ENCODE results near the gene CIBAR2. TPM values are rescaled to one million over a fixed set of nuclear protein-coding genes. Genes with fewer than 3 reads are reported as not detected.

Gene CIBAR2
- total RNA-seq, 2 experiments from 2014 or later: not detected

DNA sequence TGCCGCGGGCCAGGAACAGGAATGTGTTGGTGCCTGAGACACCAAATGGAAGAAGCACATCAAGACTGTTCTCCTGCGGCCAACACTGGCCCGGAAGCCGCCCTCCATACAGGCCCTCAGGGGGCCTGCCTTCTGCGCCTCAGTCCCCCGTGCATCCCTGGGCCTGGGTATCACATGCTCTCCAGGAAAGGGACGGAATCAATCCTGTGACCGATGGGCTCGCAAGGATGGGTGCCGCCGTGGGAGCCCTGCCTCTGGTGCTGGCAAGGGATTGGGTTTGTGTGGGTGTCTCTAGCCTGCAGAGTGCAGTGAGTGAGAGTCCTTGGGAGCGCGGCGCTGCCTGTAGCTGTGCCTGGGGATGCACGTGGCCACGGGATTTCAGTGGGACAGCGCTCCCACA, 19.4 kb downstream of the CIBAR2 start:
- no peaks in the 10 kb centered on the region for H3K9me3 Mint-ChIP-seq
- TF ChIP-seq, protein P1, sequence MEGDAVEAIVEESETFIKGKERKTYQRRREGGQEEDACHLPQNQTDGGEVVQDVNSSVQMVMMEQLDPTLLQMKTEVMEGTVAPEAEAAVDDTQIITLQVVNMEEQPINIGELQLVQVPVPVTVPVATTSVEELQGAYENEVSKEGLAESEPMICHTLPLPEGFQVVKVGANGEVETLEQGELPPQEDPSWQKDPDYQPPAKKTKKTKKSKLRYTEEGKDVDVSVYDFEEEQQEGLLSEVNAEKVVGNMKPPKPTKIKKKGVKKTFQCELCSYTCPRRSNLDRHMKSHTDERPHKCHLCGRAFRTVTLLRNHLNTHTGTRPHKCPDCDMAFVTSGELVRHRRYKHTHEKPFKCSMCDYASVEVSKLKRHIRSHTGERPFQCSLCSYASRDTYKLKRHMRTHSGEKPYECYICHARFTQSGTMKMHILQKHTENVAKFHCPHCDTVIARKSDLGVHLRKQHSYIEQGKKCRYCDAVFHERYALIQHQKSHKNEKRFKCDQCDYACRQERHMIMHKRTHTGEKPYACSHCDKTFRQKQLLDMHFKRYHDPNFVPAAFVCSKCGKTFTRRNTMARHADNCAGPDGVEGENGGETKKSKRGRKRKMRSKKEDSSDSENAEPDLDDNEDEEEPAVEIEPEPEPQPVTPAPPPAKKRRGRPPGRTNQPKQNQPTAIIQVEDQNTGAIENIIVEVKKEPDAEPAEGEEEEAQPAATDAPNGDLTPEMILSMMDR (IDR thresholded peaks at IDR 0.05): no peak
- no peak for DNase-seq
- H3K4me3 Mint-ChIP-seq: no peak overlapping the region
- peaks cover 20% of the 10 kb centered on the region for H3K4me1 Mint-ChIP-seq (ENCODE audit: low read depth)
- peaks cover 9% of the 10 kb centered on the region for H3K36me3 ChIP-seq (ENCODE audit: insufficient read depth, low read length)
- no peaks in the 10 kb centered on the region for H3K27me3 Mint-ChIP-seq
- no peaks in the 10 kb centered on the region for H3K27me3 ChIP-seq (ENCODE audit: control insufficient read depth in 1 of 2, insufficient read depth in 2 of 2, low read length in 2 of 2)
- peaks cover 19% of the 10 kb centered on the region for H3K4me1 ChIP-seq (ENCODE audit: insufficient read depth, low read length)
- peaks cover 8% of the 10 kb centered on the region for H3K36me3 Mint-ChIP-seq (ENCODE audit: low read depth)
- POLR2A ChIA-PET: interaction anchor here (1.7 kb wide), 1 partner anchor 37 kb away, joined by 4 read pairs; no protein-coding TSS in a partner anchor
- no peak overlapping the region for H3K27ac Mint-ChIP-seq
- no peaks in the 10 kb centered on the region for H3K9me3 ChIP-seq (ENCODE audit: control insufficient read depth in 1 of 2, insufficient read depth in 1 of 2, low read length in 2 of 2)
- CTCF ChIA-PET: no interaction called here
- intact Hi-C loops (cut with DNase I, micrococcal nuclease): no loop called here
- no peak for ATAC-seq (ENCODE audit: poor library complexity)
- H3K4me3 ChIP-seq (ENCODE audit: low read length): no peak overlapping the region
- no peak overlapping the region for H3K27ac ChIP-seq (ENCODE audit: low read depth in 1 of 2, low read length in 2 of 2)

DNA sequence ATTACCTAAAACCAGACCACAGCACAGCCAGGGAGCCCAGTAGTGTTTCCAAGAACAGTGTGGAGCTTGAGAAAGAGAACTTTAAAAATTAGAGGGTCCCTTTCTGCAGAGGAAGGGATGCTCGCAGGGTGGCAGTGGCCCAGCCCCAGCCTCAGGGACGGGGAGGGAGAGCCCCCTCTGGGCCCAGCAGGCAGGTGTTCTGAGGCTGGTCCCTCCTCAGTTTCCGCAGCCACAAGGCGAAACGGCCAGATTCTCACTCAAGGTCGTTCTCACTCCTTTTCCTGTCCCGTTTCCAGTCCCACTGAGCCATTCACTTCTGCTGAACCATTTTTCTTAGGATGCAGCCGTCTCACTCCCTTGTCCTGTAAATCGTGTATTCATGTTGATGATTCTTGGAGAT, 20.0 kb downstream of the CIBAR2 start:
- ChIA-PET CTCF (no interaction called here), POLR2A (interaction anchor here (1.7 kb wide), 2 partner anchors 13 to 36 kb away, joined by 4 to 14 read pairs; no protein-coding TSS in a partner anchor)
- TF ChIP-seq, protein P1 (IDR thresholded peaks at IDR 0.05): no peak

DNA sequence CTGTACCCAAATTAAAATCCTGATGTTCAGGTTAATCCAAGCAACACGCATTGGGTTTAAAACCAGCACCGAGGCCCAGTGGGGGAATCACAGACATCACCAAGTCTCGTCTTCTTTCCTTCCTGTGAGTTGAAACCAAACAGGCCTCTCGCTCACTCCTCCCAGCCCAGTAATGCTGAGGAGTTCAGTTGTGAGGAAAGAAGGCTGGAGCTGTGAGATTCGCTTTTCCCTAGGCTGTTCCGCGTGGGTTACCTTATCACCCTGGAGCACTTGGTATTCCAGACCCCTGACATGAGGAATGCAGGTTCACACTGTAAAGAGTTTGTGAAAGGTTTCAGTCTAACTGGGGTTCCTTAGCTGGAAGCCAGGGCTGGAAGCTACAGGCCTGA, 20.8 kb downstream of the CIBAR2 start:
- ATAC-seq (ENCODE audit: poor library complexity): peak; percentile 35
- H3K36me3 Mint-ChIP-seq (ENCODE audit: low read depth): peaks cover 8% of the 10 kb centered on the region
- Histone ChIP-seq H3K27me3 (ENCODE audit: control insufficient read depth in 1 of 2, insufficient read depth in 2 of 2, low read length in 2 of 2) (no peaks in the 10 kb centered on the region), H3K36me3 (ENCODE audit: insufficient read depth, low read length) (peaks cover 9% of the 10 kb centered on the region), H3K9me3 (ENCODE audit: control insufficient read depth in 1 of 2, insufficient read depth in 1 of 2, low read length in 2 of 2) (no peaks in the 10 kb centered on the region), H3K4me3 (ENCODE audit: low read length) (no peak overlapping the region), H3K27ac (ENCODE audit: low read depth in 1 of 2, low read length in 2 of 2) (no peak overlapping the region), H3K4me1 (ENCODE audit: insufficient read depth, low read length) (peaks cover 25% of the 10 kb centered on the region)
- ChIA-PET POLR2A (interaction anchor here (1.1 to 1.7 kb wide), 3 partner anchors 13 to 80 kb away, joined by 3 to 14 read pairs (median 4); partner anchors contain the start of gene ZDHHC7), CTCF (no interaction called here)
- DNase-seq: no peak
- no peaks in the 10 kb centered on the region for H3K9me3 Mint-ChIP-seq
- no peak overlapping the region for H3K4me3 Mint-ChIP-seq
- TF ChIP-seq, protein P1 (IDR thresholded peaks at IDR 0.05): no peak
- intact Hi-C loops (cut with DNase I, micrococcal nuclease): no loop called here
- H3K4me1 Mint-ChIP-seq (ENCODE audit: low read depth): peaks cover 27% of the 10 kb centered on the region
- peak overlapping the region; percentile 90 for H3K27ac Mint-ChIP-seq
- no peaks in the 10 kb centered on the region for H3K27me3 Mint-ChIP-seq

More for the DNA sequence above, 20.0 kb downstream of the CIBAR2 start:
- no peak overlapping the region for H3K27ac ChIP-seq (ENCODE audit: low read depth in 1 of 2, low read length in 2 of 2)
- peaks cover 20% of the 10 kb centered on the region for H3K4me1 Mint-ChIP-seq (ENCODE audit: low read depth)
- no peak overlapping the region for H3K27ac Mint-ChIP-seq
- no peak for DNase-seq
- no peaks in the 10 kb centered on the region for H3K27me3 Mint-ChIP-seq
- H3K27me3 ChIP-seq (ENCODE audit: control insufficient read depth in 1 of 2, insufficient read depth in 2 of 2, low read length in 2 of 2): no peaks in the 10 kb centered on the region
- no peak for ATAC-seq (ENCODE audit: poor library complexity)
- peaks cover 19% of the 10 kb centered on the region for H3K4me1 ChIP-seq (ENCODE audit: insufficient read depth, low read length)
- intact Hi-C loops (cut with DNase I, micrococcal nuclease): no loop called here
- peaks cover 8% of the 10 kb centered on the region for H3K36me3 Mint-ChIP-seq (ENCODE audit: low read depth)
- no peaks in the 10 kb centered on the region for H3K9me3 Mint-ChIP-seq
- H3K4me3 ChIP-seq (ENCODE audit: low read length): no peak overlapping the region
- H3K9me3 ChIP-seq (ENCODE audit: control insufficient read depth in 1 of 2, insufficient read depth in 1 of 2, low read length in 2 of 2): no peaks in the 10 kb centered on the region
- no peak overlapping the region for H3K4me3 Mint-ChIP-seq
- H3K36me3 ChIP-seq (ENCODE audit: insufficient read depth, low read length): peaks cover 9% of the 10 kb centered on the region
